DMS 273 (cell line): ENCODE measurements around the gene WDR33.
"Not testable (repeated sequence)": the region's sequence is repeated elsewhere in the genome, so short reads cannot be mapped to it uniquely, and the experiment has no call there.

Experiments used
- DNase-seq: peaks from one replicate; lab custom pipeline; 2025; ENCODE audit not compliant: unreplicated experiment; lab: John Stamatoyannopoulos, UW

Gene WDR33

GRCh38 chr2:127769587-127769986, 41.4 kb downstream of the WDR33 start:
- no peak for DNase-seq

DNA sequence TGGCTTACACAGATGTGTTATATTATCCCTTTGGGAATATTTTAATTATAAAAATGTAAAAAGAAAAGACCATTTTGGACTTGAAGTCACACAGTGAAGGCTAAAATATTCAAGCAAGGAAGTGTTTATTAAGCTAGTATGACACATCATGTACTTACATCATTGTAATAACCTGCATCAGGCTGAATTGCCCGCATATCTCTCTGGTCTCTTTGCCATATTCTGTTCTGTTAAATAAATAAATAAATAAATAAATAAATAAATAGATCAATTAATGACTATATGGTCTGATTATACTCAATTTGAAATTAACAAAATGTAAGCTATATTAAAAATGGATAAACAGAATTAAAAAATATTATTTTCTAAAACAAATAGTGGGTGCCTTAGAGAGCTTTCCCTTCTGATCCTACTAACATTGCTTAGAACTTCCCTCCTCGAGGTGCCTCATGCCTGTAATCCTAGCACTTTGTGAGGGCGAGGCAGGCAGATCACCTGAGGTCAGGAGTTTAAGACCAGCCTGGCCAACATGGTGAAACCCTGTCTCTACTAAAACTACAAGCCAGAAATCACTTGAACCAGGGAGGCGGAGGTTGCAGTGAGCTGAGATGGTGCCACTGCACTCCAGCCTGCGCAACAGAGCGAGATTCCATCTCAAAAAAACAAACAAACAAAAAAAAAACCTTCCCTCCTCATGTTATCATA, 42.0 kb downstream of the WDR33 start:
- DNase-seq: no peak

DNA sequence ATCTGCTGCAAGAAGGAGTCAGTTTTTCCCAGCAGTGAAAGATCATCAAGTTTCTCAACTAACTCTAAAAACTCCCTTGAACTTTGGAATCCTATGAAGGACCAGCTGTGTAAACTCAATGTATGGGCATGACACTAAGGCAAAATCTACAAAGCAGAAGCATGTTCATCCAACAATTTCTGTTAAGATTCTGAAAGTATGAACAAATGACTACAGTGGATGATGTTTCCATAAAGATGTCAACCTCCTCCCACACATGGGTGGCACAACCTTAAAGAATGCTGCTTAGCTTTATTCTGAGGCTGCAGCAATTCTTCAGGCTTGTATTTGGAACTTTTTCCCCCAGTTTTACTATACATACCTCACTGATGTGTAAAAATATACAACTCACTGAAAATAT, 47.2 kb downstream of the WDR33 start:
- DNase-seq: no peak

DNA sequence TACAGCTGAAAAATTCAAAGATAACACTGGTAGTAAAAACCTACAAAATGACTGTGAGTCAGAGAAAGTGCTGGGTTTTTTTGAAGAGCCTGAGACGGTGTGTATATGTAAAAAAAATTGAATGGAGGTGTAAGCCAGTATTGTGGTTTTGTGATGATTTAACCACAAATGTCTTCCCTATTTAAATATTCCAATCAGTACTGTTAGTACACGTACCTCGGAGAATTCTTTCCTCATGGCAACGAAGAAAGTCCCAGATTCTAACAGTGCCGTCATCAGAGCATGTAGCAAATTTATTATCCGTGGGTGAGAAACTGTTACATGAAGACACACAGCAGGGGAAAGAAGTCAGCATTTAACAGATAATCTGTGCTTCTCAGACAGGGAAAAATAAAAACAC, 48.1 kb downstream of the WDR33 start:
- no peak for DNase-seq

GRCh38 chr2:127762441-127762840, 48.5 kb downstream of the WDR33 start:
- DNase-seq: no peak

- no peak for DNase-seq
Measured at GRCh38 chr2:127759931-127760330, 51.0 kb downstream of the WDR33 start.

DNA sequence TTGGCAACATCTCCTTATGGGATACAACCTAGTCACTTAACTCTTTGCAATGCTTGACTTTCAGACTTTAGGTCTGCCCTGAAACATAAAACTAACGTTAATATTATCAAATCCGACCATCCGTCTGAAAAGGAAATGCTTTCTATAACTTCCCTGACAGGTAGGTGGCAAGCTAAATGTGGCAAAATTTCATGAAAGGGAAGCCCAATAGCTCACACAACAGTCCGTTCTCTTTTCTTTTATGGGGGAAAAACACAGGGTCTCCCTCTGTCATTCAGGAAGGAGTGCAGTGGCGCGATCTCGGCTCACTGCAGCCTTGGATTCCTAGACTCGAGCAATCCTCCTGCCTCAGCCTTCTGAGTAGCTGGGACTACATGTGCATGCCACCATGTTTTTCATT, 56.8 kb downstream of the WDR33 start:
- DNase-seq: no peak

DNA sequence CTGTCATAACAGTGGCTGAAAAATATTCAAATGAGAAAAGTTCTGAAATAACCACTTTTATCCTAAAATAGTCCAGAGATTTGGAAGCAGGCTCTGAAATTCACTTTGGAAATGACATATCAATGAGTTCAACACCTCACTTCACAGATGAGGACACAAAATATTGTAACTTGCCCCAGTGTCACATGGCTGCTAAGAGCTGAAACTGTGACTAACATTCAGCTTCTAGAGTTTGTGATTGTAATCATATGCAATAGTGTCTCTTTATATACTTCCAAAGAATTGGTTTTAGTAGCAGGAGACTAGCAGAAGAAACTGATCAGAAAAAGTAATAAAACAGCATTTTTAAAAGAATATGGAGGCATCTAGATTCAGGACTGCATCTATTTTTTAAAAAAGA, 57.6 kb downstream of the WDR33 start:
- DNase-seq: no peak

- not testable (repeated sequence) for DNase-seq
Measured at GRCh38 chr2:127749537-127749936, 61.4 kb downstream of the WDR33 start.

DNA sequence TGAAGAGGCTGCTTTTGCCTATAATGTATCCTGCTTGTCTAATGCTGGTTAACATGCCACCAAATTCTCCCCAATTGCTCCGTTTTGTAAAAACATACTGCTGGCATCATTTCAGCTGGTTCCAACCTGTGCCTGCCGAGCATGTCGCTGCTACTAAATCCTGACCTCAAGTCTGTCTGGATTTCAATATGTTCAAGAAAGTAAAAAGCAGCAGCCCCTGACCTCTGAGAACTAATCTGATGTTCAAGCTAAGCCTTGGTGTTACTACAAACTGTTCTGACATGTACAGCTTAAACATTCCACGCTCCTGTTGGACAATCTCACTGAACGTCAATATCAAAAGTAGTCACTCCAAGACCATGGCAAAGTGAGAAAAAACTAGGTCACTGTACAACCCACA, 63.4 kb downstream of the WDR33 start:
- no peak for DNase-seq

DNA sequence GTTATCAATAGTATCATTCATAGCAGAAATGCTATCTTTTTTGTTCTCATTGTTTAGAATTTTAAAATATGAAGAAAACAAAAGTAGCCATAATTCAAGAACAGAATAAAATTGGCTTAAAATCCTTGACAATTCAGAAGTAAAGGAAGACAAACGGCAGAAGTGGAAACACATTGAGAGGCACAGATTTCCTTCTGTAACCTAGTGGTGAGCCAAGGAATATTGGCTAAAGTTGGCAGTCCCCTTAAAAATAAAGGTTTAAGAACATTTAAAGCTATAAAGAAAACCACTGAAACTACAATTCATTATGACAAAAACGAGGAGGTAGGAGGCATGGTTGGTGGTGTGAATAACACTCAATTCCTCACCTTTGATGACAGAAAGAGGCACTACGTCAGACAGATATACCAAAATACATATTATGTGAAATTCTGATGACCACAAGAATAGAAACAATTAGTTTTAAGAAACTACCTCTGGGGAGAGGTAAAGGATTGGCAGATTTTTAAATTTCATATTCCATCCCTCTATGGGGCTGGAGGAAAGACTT, 67.4 kb downstream of the WDR33 start:
- DNase-seq: no peak

- DNase-seq: no peak
Measured at GRCh38 chr2:127740665-127741288, 70.2 kb downstream of the WDR33 start.

GRCh38 chr2:127739800-127740199, 71.2 kb downstream of the WDR33 start:
- DNase-seq: no peak

DNA sequence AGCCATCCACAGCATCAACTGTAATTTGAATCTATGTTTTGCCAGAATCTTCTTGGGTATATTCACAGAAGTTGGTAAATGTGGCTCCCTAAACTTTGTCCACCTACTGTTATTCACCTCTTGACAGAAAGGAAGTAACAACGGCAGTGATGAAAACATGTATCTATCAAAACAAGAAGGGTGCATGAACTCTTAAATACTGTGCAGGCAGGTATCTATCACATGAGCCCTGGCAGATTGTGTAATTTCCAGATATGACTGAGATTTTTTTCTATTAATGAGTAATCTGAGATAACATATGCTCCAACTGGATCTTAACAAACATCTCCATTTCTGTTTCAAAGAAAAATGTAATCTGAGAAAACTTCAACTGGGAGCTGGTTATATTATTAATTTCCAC, 73.1 kb downstream of the WDR33 start:
- no peak for DNase-seq

DNA sequence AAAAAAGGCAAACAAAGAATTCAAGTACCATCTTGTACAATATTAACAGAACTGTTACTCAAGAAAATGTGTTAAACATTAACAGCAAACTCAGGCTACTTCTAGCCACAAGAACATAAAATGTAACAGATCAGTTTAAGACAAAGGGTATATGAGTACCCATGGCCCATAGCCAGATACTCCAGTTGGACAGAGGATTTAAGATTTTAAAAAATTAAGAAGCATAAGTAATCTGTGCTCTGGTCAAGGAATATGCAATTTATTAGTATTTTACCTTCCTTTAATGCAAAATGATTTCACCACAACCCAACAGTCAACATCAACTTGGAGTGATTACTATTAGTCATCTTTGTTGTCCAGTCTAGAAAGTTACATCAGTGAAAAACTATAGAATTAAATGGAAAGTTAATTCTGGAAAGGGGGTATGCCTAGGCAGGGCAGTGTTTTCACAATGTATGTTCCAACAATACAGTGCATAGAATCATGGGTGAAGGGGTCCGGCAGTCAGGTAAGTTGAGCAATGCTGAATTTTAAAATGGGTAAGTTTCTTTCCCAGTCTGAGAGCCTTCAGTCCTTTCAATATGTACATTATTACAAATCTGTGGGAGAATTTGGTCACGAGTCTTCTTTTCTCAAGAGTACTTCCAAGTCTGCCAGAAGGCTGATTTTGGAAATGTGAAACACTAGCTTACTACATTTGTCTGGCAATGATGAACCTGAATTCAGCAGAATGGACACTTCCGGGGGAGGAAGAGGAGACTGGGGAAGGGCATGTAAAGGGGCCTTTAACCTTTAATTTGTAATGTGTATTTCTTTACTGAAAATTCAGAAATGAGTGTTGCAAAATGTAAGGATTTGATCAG, 75.2 kb downstream of the WDR33 start:
- DNase-seq: no peak

DNA sequence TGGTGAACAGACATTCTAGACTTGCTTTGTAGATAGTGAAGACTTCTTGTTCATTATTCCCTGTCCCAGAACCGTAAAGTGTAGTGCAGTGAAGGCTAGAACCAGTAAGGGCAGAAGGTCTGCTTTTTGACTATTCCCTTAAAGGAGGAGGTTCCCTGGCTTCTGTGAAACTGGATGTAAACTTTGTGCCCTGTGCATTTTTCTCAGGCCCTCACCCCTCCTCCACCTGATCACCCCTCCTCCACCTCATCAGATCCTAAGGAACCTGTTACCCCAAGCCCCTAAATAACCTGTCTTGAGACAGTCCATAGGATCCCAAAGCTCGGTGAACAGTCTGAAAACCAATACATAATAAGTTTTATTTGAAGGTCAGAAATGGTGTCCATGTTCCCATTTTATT, 75.9 kb downstream of the WDR33 start:
- DNase-seq: no peak

GRCh38 chr2:127733816-127734537, 77.0 kb downstream of the WDR33 start:
- DNase-seq: no peak

DNA sequence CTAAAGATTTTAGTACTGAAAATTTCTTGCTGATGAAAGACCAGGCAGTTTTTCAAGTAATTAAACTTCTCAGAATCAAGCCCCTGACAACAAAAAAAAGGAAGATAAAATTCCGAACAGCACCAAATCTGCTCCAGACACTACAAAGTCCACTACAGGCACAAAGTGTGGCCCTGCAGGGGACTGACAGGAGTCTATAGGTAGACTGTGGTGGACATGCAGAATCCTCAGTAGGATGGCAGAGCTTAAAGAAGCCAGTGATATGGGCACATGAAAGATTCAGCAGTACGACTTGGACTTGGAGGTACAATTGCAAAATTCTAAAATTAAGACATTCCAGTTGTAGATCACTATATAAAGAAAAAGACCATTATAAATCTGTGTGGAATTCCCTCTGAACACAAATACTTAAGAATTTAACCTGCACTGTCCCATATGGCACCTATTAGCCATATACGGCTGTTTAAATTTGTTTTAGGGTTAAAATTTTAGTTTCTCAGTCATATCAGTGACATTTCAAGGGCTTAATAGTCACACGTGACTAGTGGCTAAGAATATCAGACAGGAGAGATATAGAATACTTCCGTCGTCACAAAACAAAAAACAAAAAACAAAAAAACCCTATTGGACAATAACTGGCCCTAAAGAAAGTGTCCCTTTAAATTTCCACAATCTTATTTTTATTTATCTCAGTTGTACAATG, 77.7 kb downstream of the WDR33 start:
- no peak for DNase-seq

DNA sequence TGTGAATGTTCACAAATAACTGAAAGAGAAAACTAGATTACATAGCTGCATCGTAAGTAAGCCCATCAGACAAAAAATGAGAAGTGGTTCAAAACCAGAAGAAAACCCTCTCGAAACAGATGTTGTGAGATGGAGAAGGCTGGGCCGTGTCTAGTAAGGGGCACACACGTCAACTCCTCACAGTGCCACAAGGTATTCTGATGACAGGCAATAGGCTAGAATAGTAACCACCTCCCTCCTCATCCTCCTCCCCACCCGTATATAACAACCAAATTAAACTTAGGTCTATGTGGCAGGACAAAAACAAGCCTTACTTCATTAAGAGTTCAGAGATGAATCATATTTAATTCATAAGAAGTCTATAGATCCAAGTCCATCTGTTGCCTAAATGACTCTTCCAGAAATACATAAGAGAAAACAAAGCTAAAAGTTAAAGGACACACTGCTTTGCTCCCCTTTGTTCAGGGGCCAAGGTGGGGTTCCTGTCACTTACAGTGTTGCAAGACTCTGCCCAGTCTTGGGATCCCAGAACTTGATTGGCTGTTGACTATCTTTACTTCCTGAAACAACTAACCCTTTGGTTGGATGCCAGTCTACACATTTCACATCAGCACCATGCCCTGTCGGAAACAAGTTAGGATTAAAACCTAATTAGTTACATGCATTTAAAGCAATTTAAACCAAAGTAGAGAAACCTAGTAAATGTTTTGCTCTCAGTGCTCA, 84.7 kb downstream of the WDR33 start:
- DNase-seq: no peak

DNA sequence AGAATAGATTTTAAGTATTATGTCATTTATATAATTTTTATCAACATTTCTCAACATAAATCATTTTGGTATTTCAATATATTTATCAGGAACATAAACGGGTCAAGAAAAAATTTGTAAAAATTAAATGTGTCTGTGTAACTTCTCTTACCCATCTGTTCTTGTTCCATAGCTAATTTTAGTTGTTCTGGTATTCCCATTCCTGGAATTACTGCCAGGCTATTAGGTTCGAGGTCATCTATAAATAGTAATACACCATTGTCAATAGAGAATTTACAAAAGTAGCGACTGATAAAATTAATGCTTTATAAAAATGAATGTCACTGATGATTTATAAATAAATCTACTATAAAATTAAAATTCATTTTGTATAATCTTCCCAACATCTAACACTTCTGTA, 88.2 kb downstream of the WDR33 start:
- DNase-seq: no peak
